ENCODE data around the gene TRERF1. TPM values are rescaled to one million over a fixed set of nuclear protein-coding genes. Genes with fewer than 3 reads are reported as not detected.
"Not testable (repeated sequence)": the region's sequence is repeated elsewhere in the genome, so short reads cannot be mapped to it uniquely, and the experiment has no call there.

TRERF1 gene
- total RNA-seq, 1 donor = 6.5 TPM

- DNase-seq (ENCODE audit: low read depth) = peak; percentile 97
- no peak overlapping the region for H3K4me3 ChIP-seq (ENCODE audit: low read depth, low read length)
- no peak for TF ChIP-seq CTCF (IDR thresholded peaks at IDR 0.05; ENCODE audit: insufficient read depth, low read depth, low read length)
Measured at GRCh38 chr6:42200035-42200434, 251.7 kb downstream of the TRERF1 start.

GRCh38 chr6:42199106-42199981 is 252.4 kb downstream of the TRERF1 start:
- peak; percentile 71 for DNase-seq (ENCODE audit: low read depth)
- H3K4me3 ChIP-seq (ENCODE audit: low read depth, low read length) = no peak overlapping the region
- TF ChIP-seq CTCF (IDR thresholded peaks at IDR 0.05; ENCODE audit: insufficient read depth, low read depth, low read length) = no peak

- no peak overlapping the region for H3K4me3 ChIP-seq (ENCODE audit: low read depth, low read length)
- peak; percentile 19 for TF ChIP-seq CTCF (IDR thresholded peaks at IDR 0.05; ENCODE audit: insufficient read depth, low read depth, low read length)
- peak; percentile 89 for DNase-seq (ENCODE audit: low read depth)
Measured at GRCh38 chr6:42197555-42198362, 254.0 kb downstream of the TRERF1 start.

- no peak for DNase-seq (ENCODE audit: low read depth)
- no peak for TF ChIP-seq CTCF (IDR thresholded peaks at IDR 0.05; ENCODE audit: insufficient read depth, low read depth, low read length)
- no peak overlapping the region for H3K4me3 ChIP-seq (ENCODE audit: low read depth, low read length)
Measured at GRCh38 chr6:42195415-42195814, 256.3 kb downstream of the TRERF1 start.

GRCh38 chr6:42194056-42194455 is 257.7 kb downstream of the TRERF1 start:
- DNase-seq (ENCODE audit: low read depth) = no peak
- H3K4me3 ChIP-seq (ENCODE audit: low read depth, low read length) = no peak overlapping the region
- no peak for TF ChIP-seq CTCF (IDR thresholded peaks at IDR 0.05; ENCODE audit: insufficient read depth, low read depth, low read length)

GRCh38 chr6:42193491-42193894 is 258.2 kb downstream of the TRERF1 start:
- no peak for DNase-seq (ENCODE audit: low read depth)
- TF ChIP-seq CTCF (IDR thresholded peaks at IDR 0.05; ENCODE audit: insufficient read depth, low read depth, low read length) = no peak
- H3K4me3 ChIP-seq (ENCODE audit: low read depth, low read length) = no peak overlapping the region

GRCh38 chr6:42192385-42192784 is 259.3 kb downstream of the TRERF1 start:
- DNase-seq (ENCODE audit: low read depth) = not testable (repeated sequence)

More at GRCh38 chr6:42192385-42192784, 259.3 kb downstream of the TRERF1 start:
- not testable (repeated sequence) for H3K4me3 ChIP-seq (ENCODE audit: low read depth, low read length)
